Fibroblast of the aortic adventitia (primary cell): ENCODE data around the gene MAVS. TPM values are rescaled to one million over a fixed set of nuclear protein-coding genes. Genes with fewer than 3 reads are reported as not detected.
"Not testable (repeated sequence)": the region's sequence is repeated elsewhere in the genome, so short reads cannot be mapped to it uniquely, and the experiment has no call there.

Experiments
- DNase-seq: peaks from one replicate; pipeline ENCODE4 v3.0.0-alpha.2; 2010; ENCODE audit warnings: low read depth
- H3K4me3 ChIP-seq: 2 replicates; pipeline ENCODE4 v1.5.1; 2011; ENCODE audit warnings: low read depth, mild to moderate bottlenecking, control low read depth, low read length, moderate library complexity
- CTCF ChIP-seq: IDR thresholded peaks from 2 replicates; pipeline ENCODE4 v1.5.1; 2011; ENCODE audit warnings: mild to moderate bottlenecking, low read length, control low read depth, inconsistent platforms; ENCODE audit not compliant: insufficient read depth
- total RNA-seq: library from RNA; depleted of rRNA; stranded (reverse); fragments of >200 nt; gene quantifications from 2 replicates; pipeline ENCODE4 v1.2.3, GENCODE V29; 2012; ENCODE audit warnings: low replicate concordance

Gene MAVS
- total RNA-seq, 1 donor, result 23.7 TPM

DNA sequence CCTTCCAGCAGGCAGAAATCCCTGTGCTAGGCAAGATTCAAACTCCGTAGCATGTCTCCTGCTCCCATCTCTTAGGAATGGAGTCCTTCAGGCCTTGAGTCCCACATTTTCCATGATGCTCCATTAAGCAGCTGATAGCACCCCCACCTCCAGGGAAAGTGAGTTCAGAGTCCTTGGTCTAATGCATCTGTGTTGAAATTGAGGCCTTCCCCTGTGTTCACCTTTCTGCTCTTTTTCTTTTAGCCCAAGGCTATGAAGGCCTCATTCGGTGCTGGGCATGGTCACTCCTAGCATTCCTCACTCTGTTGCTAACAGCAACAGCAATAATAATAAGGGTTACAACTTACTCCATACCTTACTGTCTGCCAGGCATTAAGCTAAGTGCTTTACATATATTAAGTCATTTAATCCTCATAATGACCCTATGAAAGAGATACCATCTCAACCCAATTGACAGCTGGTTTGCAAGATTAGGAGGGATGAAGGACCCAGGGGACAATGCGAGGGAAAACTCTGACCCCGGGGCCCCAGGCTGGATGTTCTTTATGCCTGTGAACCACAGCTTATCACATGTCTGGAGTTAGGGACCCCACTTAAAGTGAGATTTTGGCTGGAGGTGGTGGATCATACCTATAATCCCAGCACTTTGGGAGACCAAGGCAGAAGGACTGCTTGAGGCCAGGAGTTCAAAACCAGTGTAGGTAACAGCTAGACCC lies 25.1 kb downstream of the MAVS start:
- no peak for DNase-seq
- TF ChIP-seq CTCF, result no peak

DNA sequence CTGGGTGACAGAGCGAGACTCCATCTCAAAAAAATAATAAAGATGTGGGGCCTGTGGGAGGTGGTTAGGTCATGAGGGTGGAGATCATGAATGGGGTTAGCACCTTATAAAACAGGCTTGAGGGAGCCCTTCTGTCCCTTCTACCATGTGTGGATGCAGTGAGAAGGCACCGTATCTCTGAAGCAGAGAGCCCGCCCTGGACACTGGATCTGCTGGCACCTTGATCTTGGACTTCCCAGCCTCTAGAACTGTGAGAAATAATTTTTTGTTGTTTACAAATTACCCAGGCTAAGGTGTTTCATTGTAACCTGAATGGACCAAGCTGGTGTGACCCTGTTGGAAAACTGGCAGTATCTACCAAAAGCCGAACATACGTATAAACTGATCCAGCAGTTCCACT lies 26.9 kb downstream of the MAVS start:
- no peak for DNase-seq
- TF ChIP-seq CTCF, result no peak
- H3K4me3 ChIP-seq, result no peak overlapping the region

More for the DNA sequence above, 25.1 kb downstream of the MAVS start:
- H3K4me3 ChIP-seq, result no peak overlapping the region

GRCh38 chr20:3874194-3874844 lies 27.7 kb downstream of the MAVS start:
- no peak for TF ChIP-seq CTCF
- no peak overlapping the region for H3K4me3 ChIP-seq
- DNase-seq, result peak; percentile 53

- DNase-seq, result no peak
- no peak for TF ChIP-seq CTCF
- no peak overlapping the region for H3K4me3 ChIP-seq
Measured at GRCh38 chr20:3875378-3875974, 28.8 kb downstream of the MAVS start.

DNA sequence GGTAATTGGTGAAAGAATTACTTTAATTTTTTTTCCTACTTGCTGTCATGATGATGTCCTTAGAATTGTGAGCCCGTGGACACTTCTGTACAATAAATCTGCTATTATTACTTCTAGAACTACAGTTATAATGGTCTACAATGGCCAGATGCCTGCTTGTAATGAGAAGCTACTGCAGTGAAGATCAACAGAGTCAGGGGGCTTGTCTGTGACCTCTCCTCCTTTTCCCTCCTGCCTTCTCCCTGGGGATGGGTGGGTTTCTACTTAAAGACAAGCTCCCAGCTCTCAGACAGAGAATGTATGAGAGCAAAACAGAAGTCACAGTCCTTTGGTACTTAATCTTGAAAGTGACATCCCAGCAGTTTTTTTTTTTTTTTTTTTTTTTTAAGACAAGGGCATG lies 29.4 kb downstream of the MAVS start:
- H3K4me3 ChIP-seq, result no peak overlapping the region
- no peak for DNase-seq
- TF ChIP-seq CTCF, result no peak

DNA sequence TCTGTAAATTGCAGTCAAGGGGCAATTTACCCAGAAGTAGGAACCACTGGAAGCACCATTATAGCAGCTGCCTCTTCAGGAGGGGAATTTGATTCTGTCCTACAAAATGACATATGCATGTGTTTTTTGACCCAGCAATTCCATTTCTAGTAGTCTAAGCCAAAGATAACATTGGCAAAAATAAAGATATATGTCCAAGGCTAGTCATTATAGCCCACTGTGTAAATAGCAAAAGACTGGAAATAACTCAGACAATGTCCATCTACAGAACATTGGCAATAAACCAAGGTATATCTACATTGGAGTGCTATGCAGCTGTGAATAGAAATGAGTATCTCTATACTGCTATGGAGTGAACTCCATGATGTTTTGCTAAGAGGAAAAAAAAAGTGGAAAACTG lies 30.0 kb downstream of the MAVS start:
- no peak for TF ChIP-seq CTCF
- DNase-seq, result no peak
- no peak overlapping the region for H3K4me3 ChIP-seq

- DNase-seq, H3K4me3 ChIP-seq: not testable (repeated sequence)
Measured at GRCh38 chr20:3878921-3879274, 32.3 kb downstream of the MAVS start.
